Esophagus muscularis mucosa (tissue), 3 donors: ENCODE measurements around the gene GID4.

Experiments
- POLR2A ChIP-seq: fragments of 450-650 bp; IDR thresholded peaks from one replicate; pipeline ENCODE4 v1.6.1; 2017; ENCODE audit warnings: antibody characterized with exemption, moderate library complexity, mild to moderate bottlenecking, low read depth
- POLR2AphosphoS5 ChIP-seq, 2 donors: sonication (generic); formaldehyde crosslinking; IDR thresholded peaks; one replicate each; pipeline ENCODE4 v1.6.1; 2017; ENCODE audit warnings: antibody characterized with exemption in 2 of 2
- TF ChIP-seq, protein P1 (sequence below), 3 experiments: fragments of 200-600 bp in 2 of 3; fragments of 450-650 bp in 1 of 3; sonication (generic) in 2 of 3; IDR thresholded peaks; one replicate each; pipeline ENCODE4 v1.5.1; 2017 to 2019; ENCODE audit warnings: antibody characterized with exemption in 3 of 3, mild to moderate bottlenecking in 2 of 3, moderate library complexity in 1 of 3

DNA sequence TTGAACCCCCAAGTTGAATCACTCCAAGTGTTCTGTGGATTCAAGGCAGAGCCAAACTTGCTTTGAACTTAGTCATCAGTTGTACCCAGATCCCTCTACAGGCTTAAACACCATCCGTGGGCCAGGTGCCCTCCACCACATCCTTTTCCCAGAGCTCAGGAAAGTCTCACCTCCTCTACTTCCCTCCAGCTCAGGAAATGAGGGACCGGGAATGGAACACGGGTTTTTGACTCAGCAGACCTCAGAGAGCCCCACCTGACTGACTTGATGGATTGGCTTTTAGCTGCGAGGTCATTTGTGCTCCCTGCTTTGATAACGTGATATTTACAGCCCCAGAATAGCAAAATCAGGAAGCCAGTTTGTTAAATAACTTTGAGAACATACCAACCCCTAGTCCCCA is 20.1 kb downstream of the GID4 start:
- TF ChIP-seq, protein P1, sequence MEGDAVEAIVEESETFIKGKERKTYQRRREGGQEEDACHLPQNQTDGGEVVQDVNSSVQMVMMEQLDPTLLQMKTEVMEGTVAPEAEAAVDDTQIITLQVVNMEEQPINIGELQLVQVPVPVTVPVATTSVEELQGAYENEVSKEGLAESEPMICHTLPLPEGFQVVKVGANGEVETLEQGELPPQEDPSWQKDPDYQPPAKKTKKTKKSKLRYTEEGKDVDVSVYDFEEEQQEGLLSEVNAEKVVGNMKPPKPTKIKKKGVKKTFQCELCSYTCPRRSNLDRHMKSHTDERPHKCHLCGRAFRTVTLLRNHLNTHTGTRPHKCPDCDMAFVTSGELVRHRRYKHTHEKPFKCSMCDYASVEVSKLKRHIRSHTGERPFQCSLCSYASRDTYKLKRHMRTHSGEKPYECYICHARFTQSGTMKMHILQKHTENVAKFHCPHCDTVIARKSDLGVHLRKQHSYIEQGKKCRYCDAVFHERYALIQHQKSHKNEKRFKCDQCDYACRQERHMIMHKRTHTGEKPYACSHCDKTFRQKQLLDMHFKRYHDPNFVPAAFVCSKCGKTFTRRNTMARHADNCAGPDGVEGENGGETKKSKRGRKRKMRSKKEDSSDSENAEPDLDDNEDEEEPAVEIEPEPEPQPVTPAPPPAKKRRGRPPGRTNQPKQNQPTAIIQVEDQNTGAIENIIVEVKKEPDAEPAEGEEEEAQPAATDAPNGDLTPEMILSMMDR (IDR thresholded peaks at IDR 0.05): no peak
- TF ChIP-seq POLR2AphosphoS5 (IDR thresholded peaks at IDR 0.05) (no peak), POLR2A (no peak)
